ACHN (cell line): ENCODE measurements around the gene PDZD4.

Experiments used
- DNase-seq: peaks from one replicate; pipeline ENCODE4 v3.0.0-alpha.2; 2015
- in situ Hi-C: cut with HindIII; loops from 2 replicates; pipeline ENCODE4 v1.10.0; 2017; ENCODE audit warnings: low sequenced_read_pairs, low pct_ligation_motif_present, low pct_unique_long_range_greater_than_20kb

PDZD4 gene, protein sequence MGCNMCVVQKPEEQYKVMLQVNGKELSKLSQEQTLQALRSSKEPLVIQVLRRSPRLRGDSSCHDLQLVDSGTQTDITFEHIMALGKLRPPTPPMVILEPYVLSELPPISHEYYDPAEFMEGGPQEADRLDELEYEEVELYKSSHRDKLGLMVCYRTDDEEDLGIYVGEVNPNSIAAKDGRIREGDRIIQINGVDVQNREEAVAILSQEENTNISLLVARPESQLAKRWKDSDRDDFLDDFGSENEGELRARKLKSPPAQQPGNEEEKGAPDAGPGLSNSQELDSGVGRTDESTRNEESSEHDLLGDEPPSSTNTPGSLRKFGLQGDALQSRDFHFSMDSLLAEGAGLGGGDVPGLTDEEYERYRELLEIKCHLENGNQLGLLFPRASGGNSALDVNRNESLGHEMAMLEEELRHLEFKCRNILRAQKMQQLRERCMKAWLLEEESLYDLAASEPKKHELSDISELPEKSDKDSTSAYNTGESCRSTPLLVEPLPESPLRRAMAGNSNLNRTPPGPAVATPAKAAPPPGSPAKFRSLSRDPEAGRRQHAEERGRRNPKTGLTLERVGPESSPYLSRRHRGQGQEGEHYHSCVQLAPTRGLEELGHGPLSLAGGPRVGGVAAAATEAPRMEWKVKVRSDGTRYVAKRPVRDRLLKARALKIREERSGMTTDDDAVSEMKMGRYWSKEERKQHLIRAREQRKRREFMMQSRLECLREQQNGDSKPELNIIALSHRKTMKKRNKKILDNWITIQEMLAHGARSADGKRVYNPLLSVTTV

DNA sequence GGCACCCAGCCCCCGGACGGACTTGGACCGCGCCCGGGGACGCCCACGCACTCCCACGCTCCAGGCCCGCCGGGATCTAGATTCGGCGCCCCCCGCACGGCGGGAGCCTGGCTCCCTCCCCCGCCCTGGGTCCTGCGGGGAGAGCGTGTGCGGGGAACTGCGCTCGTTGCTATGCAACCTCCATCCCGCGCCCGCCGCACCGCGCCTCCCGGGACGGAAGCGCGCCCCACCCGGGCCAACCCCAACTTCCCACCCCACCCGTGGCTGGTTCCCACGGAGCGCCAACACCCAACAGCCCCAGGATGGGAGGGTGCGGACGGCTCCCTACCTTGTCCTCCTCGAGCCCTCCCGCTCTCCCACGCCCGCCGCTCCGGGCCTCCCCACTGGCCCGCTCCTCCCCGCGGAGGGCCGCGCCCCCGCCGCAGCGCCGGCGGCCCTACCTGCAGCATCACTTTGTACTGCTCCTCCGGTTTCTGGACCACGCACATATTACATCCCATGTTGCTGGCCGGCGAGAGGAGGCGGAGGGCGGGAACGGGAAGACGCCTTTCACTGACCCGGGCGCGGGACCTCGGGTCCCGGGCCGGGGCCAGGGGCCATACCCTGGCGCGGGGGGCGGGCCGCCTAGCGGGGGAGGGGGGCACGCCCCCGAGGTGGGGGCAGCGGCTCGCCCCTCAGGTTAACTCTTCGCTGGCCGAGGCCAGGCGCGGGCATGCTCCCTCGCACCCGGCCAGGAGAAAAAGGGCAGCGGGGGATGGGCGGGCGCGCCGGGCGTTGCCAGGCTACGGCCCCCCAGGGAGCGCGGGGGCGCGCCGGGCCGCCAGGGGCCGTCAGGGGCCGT, at the start of gene PDZD4:
Gene PDZD4 (minus strand): TSS at position 746 of the 841 bp plus-strand sequence. CDS start 246 bp downstream, at position 500.
- DNase-seq: no peak

DNA sequence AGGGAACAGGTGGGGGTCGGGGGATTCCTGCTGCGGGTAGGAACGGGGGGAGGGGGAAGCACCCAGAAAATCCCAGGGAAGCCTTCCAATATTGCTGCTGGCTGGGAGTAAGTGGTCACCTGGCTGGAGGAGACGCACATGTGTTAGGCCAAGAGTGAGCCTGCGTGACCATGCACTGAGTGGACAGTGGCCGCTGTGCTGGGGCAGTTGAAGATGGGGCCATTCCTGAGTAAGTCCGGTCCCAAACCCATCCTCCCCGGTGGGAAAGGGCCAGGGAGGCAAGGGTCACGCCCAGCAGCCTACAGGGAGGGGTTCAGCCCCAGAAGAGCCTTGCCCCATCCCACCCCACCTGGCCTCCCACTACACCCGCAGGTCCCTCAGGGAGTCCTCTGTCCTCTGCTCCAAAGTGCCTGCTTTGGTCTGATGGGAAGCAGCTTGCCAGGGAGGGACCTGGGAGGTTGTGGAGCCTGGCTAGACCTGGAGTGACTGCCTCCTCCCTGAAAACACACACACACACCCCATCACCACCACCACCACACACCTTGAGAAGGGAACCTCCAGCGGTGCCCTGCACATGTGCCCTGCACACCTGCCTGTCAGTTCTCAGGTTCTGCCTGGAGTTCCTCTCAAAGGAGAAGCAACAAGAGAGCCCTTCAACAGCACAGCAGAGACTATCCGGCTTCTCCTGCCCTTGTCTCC, 49.5 kb upstream of the PDZD4 start:
- in situ Hi-C loops: no loop called here
- no peak for DNase-seq

More for the DNA sequence above, at the start of gene PDZD4:
- in situ Hi-C loops: no loop called here

DNA sequence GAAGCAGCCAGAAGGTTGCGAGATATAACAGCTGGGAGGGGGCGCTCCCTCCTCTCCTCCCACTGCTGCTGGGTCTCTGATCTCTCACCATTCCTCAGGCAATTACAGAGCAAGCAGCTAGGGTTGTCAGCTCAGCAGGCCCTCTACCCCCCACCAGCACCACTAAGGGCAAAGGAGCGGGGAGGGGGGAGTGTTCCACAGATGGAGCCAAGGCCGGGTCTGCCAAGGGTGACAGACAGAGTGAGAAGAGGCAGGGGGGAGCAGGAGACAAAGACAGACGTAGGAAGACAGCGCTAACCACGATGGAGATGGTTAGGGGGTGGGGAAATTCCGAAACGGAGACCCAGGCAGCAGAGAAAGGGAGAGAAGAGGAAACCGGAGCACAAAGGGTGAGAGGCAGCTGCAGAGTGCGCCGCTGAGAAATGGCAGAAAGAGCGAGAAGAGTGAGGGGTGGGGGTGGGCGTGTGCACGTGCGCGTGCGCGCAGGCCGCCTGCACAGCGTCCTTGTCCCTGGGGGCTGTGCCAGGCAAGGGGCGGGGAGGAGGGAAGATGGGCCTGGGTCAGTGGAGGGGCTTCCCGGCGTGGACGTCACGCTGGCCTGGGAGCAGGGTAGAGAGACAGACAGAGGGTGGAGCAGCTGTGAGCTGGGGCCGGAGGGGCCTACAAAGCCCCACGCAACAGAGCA, 48.8 kb upstream of the PDZD4 start:
- in situ Hi-C loops: no loop called here
- DNase-seq: no peak

DNA sequence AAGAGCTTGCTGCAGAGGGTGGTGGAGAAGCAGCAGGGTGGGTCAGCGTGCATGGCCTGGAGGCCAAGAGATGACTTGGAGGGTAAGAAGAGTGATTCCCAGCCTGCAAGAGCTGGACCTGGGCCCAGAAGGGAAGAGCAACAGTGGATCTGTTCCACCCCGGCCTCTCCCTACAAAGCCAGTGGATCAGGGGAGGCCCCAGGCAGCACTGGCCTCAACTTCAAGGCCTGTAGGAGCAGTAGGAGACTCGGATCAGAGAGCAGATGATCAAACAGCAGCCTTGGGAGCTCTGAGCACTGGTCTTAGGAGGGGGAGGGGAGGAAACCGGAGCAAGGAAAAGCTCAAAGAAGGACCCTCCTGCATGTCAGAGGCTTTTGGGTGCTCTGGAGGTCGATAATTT, 48.0 kb upstream of the PDZD4 start:
- in situ Hi-C loops: no loop called here

DNA sequence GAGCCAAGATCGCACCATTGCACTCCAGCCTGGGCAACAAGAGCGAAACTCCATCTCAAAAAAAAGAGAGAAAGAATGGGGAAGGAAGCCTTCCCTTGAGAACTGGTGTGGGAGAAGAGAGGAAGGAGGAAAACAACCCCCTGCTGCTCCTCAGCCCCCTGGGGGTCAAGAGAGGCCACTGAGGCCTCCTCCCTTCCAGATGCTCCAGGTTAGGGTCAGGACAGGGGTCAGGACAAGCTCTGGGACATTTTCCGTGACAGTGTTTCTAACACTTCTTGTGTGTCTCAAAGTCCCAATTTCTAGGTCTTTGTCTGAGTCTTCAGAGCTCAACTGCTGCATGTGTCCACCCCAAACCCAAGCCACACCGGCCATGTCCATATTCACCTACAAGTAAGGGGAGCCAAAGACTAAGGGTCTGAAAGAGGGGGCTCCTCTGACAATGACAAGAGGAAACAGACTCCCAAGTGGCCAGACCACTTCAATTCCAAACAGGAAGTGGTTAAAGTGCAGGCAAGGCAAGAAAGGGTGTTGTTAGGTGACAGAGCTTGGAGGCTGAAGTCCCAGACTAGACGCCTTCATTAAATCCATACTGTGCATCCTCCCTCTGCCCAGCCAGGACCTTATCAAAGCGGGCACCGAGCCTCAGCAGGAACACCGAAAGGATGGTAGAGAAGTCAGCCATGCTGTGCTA, 47.4 kb upstream of the PDZD4 start:
- DNase-seq: no peak
- in situ Hi-C loops: no loop called here

More for the DNA sequence above, 48.0 kb upstream of the PDZD4 start:
- no peak for DNase-seq

DNA sequence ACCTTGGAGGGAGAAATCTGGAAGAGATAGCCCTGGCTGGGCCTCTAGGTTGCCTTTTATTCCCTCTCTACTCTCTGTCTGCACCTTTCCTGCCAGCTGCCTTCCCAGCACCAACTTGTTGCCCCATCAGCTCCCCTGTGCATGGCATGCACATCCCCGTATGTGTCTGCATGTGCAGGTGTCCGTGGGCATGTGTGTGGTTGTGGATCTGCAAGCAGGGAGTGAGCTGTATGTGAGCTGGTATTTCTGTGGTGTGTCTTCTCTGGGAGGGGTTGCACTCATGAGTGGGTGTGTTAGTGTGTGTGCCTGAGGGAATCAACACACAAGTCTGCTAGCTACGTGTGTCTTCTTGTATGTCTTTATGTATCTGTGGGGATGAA, 45.8 kb upstream of the PDZD4 start:
- no peak for DNase-seq
- in situ Hi-C loops: no loop called here

DNA sequence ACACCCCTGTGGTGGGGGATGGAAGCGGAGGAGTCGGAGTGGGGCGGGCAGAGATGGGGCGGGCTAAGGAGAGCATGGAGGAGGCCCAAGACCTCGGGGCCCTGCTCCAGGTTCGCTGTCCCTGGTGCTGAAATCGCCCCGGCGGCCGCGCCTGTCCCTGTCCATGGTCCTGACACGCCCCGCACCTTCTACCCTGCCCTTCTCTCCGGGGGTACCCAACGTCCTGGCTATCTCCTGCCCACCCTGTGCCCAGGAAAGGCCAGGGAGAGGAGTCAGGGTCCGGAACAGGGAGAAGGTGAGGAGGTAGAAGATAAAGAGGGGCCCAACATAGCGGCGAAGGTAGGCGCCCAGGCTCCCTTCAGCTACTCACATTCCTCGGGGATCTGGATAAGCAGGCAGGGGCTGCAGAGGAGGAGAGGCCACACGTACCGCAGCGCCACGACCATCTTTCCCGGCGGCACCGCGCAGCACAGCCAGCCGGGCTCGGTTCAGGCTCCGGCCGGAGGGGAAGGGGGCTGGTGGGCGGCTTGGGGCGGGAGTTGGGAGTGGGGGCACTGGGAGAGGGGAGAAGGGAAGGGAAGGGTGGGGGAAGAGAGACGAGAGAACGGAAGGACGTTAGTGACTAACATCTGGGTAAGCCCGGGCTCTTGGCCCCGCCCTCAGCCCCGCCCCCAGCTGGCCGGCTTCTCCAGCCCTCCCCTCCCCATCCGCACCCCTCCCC, 45.2 kb upstream of the PDZD4 start:
- in situ Hi-C loops: no loop called here
- DNase-seq: peak; percentile 10

DNA sequence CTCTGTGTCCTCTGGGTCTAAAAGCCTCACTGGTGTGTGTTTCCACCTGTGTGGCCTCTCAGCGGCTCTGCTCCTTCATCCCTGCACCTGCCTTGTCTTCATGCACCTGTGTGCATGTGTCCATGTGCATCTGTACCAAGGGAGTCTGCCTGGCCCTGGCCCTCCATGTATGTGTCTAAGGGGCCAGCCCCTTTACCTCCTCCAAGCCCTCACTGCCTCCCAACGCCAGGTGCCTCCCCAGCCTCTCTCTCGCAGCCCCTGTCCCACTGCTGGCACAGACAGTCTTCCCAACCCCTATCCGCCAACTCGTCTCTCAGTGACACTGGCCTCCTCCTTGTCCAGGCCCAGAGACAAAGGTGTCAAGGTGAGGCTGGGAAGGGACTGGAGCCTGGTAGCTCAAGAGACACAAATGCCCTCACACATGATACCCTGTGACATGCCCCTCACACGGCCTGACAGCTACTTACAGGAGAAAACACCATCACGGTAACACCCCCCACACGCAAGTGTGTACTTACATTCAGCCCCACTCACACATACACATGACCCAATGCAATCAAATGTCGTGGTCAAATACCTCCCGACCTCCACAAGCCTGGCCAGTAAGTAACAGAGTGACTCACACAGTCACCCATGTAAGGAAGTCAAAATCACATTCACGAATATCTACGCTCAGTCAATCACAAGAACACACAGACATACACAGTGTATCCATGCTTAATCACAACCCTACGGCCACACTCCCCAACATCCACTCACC, 44.2 kb upstream of the PDZD4 start:
- no peak for DNase-seq
- in situ Hi-C loops: no loop called here

DNA sequence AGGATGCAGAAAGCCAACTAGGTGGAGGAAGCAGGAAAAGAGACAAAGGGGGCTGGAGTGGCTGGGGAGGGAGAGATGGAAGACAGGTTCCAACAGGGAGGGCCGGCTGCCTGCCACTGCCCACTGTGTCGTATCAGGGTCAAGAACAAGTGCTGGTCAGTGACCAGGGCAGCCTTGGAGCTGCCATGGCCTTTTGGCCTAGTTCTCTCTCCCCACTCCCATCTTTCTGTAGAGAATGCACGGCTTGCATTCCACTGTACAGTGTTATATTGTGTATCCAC, 43.7 kb upstream of the PDZD4 start:
- in situ Hi-C loops: no loop called here
- no peak for DNase-seq

DNA sequence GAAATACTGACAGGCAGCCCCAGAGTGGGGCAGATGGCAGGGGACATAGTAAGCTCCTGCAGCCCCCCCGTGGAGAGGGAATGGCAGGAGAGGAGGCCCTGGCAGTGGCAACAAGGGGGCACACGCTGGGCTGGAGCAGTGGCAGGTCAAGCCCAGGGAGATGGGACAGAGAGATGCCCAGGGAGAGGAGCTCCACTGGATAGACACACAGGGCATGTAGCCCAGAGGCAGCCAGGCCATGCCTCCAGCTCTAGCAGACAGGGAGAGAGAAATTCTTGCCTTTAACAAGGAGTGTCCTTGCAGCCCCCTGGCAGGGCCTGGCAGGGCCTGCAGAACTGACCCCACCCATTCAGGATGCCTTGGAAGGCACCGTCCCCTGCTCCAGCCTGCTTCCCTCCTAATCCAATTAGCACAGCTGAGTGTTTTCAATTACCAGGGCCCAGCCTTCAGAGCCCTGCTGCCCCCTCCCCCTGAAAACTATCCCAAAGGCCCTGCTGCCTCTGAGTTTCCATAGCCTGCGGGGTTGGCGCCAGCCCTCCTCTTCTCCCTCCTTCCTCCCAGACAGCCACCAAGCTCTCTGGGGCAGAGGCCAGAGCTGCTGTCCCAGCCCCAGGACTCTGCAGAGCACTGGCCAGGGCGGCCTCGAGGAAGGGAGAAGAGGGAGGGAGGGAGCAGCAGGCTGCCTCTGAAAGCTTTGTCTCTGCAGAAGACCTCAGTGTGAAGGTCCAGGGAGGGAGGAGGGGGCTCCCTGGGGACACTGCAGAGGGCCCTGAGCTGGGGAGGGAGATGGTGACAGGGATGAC, 43.1 kb upstream of the PDZD4 start:
- no peak for DNase-seq
- in situ Hi-C loops: no loop called here

DNA sequence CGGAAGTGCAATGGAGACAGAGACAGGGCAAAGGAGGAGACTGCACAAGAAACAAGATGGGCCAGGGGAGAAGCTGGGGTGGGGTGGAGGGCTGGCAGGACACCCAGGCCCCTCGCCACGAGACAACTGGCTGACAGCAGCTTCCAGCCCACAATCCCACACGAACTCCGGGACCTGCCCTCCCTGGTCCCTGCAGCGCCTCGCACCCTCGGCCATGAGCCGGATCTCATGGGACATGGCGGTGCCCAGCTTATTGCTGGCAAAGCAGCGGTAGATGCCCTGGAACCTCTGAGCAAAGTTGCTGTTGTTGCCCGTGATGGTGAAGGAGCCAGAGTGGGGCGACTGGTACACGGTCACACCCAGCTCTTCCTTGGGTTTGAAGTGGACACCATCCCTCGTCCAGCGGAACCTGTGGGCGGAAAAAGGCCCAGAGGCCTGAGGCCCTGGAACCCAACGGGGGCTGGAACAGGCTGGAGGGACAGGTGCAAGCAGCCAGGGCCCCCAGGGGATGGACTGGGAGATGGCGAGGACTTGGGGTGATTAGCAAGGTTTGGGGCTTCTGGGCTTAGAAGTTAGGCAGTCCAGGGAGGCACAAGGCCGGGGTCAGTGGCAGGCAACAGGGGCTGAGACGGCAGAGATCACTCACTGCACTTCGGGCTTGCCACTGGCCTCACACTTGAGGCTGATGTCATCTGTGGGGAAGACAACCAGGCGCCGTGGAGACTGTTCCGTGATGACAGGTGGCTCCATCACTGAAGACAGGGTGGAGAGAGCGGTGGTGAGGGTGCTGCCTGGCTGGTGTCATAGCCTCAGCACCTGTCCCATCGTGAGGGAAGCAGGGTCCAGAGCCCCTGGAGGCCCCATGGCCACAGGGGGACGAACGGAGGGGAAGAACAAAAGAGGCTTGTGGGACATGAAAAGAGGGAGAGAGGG, 41.9 kb upstream of the PDZD4 start:
- DNase-seq: no peak
- in situ Hi-C loops: no loop called here

DNA sequence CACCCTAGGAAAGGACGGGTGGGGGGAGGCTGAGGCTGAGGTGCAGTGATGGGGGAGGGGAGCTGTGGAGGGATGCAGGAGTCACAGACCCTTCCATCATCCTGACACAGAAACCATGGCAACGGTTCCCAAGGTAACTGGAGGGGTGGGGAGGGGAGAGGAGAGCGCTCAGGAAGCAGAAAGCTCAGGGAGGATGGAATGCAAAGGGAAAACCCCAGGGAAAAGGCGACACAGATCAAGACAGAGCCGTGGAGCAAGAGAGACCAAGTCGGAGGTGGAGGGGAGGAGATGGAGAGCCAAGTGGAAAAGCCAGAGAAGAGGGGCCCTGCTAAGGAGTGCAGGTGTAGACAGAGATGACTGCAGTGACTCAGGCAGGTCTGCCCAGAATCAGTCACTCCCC, 41.1 kb upstream of the PDZD4 start:
- in situ Hi-C loops: no loop called here
- no peak for DNase-seq

DNA sequence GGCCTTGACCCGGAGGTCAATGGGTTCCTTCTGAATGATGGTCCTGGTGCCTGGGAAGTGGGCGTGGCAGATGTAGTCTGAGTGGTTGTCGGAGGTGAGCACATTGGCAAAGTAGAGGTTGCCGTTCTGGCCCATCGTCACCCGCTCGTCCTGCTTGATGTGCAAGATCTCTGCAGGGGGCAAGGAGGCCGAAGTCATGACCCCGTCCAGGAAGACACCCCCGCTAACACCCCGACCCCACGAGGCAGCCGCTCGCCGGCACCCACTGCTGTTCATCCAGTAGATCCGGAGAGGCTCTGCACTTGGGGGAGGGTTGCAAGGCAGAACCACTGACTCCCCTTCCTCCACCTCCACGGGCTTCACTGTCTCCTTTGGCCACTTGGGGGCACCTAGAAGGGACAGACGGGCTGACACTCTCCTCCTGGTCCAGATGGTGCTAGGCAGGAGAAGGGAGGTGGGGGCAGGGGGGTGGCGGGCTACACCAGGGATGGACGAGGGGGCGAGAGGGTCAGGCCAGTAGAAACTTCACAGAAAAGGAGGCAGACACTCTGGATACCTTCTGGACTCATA, 40.5 kb upstream of the PDZD4 start:
- in situ Hi-C loops: no loop called here
- no peak for DNase-seq

DNA sequence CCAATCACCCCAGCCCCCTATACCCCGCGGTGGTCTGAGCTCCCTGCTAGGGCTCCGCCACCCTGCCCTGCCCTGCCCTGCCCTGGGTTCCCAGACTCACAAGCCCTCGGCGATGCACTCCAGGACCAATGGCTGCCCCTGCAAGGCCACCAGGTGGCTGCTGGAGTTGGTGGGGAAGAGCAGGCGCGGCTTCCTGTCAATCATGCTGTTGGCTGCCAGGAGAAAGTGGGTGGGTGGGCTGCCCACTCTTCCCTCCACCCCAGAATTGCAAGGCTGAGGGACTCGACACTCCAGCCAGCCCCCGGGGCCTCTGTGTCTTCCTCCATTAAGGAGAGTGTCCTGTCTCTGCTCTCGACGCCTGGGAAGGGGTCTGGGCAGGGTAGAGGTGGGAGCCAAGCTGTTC, 39.9 kb upstream of the PDZD4 start:
- DNase-seq: no peak

More for the DNA sequence above, 39.9 kb upstream of the PDZD4 start:
- in situ Hi-C loops: no loop called here
